IMR-90 (cell line): ENCODE results near the gene DOCK9.

Experiments used
- CEBPB ChIP-seq: IDR thresholded peaks from 2 replicates; pipeline ENCODE4 v1.6.1; 2012; ENCODE audit warnings: low read depth, low read length, improper control_type of control experiment
- CHD1 ChIP-seq: IDR thresholded peaks from 2 replicates; pipeline ENCODE4 v1.6.1; 2012; ENCODE audit warnings: low read depth, low read length, improper control_type of control experiment
- MAFK ChIP-seq: IDR thresholded peaks from 2 replicates; pipeline ENCODE4 v1.6.1; 2012; ENCODE audit warnings: low read depth, low read length, improper control_type of control experiment
- MAZ ChIP-seq: IDR thresholded peaks from 2 replicates; pipeline ENCODE4 v1.6.1; 2012; ENCODE audit warnings: low read depth, mild to moderate bottlenecking, low read length, improper control_type of control experiment, moderate library complexity, borderline replicate concordance
- MXI1 ChIP-seq: IDR thresholded peaks from 2 replicates; pipeline ENCODE4 v1.6.1; 2012; ENCODE audit warnings: low read depth, mild to moderate bottlenecking, low read length, moderate library complexity, borderline replicate concordance
- NFE2L2 ChIP-seq: fragments of 150-350 bp; IDR thresholded peaks from 2 replicates; pipeline ENCODE4 v1.6.1; 2016; ENCODE audit warnings: low read depth, mild to moderate bottlenecking, low read length
- POLR2A ChIP-seq: IDR thresholded peaks from 2 replicates; pipeline ENCODE4 v1.6.1; 2012; ENCODE audit warnings: mild to moderate bottlenecking, low read depth, low read length
- RAD21 ChIP-seq: IDR thresholded peaks from 2 replicates; pipeline ENCODE4 v1.6.1; 2012; ENCODE audit warnings: low read length, improper control_type of control experiment
- RCOR1 ChIP-seq: IDR thresholded peaks from 2 replicates; pipeline ENCODE4 v1.6.1; 2012; ENCODE audit warnings: mild to moderate bottlenecking, low read length, improper control_type of control experiment; ENCODE audit not compliant: insufficient replicate concordance
- RFX5 ChIP-seq: IDR thresholded peaks from 2 replicates; pipeline ENCODE4 v1.8.0; 2012; ENCODE audit warnings: low read depth, mild to moderate bottlenecking, low read length, moderate library complexity
- USF2 ChIP-seq: fragments of 150-350 bp; IDR thresholded peaks from 2 replicates; pipeline ENCODE4 v1.6.1; 2017; ENCODE audit warnings: mild to moderate bottlenecking, antibody characterized with exemption, low read length, low read depth
- TF ChIP-seq, protein P1 (sequence below): conservative IDR thresholded peaks from 2 replicates; pipeline ENCODE4 v1.5.1; 2012; ENCODE audit warnings: mild to moderate bottlenecking, low read depth, low read length, improper control_type of control experiment

GRCh38 chr13:98755116-98755515 is 222.7 kb downstream of the DOCK9 start:
- TF ChIP-seq, protein P1, sequence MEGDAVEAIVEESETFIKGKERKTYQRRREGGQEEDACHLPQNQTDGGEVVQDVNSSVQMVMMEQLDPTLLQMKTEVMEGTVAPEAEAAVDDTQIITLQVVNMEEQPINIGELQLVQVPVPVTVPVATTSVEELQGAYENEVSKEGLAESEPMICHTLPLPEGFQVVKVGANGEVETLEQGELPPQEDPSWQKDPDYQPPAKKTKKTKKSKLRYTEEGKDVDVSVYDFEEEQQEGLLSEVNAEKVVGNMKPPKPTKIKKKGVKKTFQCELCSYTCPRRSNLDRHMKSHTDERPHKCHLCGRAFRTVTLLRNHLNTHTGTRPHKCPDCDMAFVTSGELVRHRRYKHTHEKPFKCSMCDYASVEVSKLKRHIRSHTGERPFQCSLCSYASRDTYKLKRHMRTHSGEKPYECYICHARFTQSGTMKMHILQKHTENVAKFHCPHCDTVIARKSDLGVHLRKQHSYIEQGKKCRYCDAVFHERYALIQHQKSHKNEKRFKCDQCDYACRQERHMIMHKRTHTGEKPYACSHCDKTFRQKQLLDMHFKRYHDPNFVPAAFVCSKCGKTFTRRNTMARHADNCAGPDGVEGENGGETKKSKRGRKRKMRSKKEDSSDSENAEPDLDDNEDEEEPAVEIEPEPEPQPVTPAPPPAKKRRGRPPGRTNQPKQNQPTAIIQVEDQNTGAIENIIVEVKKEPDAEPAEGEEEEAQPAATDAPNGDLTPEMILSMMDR, result no peak
- TF ChIP-seq CEBPB (no peak), NFE2L2 (no peak), POLR2A (no peak), CHD1 (no peak), RAD21 (no peak), RCOR1 (no peak), MXI1 (no peak), MAFK (no peak), MAZ (no peak), USF2 (no peak), RFX5 (no peak)
